Measurements from ENCODE around the gene ZBTB49. TPM values are rescaled to one million over a fixed set of nuclear protein-coding genes. Genes with fewer than 3 reads are reported as not detected.

ZBTB49 gene
- total and polyA plus RNA-seq, 2 of the 13 experiments (the other 11 are each of a cell fraction or from before 2014, with no cell fraction given), result 3.3 to 4.3 TPM

DNA sequence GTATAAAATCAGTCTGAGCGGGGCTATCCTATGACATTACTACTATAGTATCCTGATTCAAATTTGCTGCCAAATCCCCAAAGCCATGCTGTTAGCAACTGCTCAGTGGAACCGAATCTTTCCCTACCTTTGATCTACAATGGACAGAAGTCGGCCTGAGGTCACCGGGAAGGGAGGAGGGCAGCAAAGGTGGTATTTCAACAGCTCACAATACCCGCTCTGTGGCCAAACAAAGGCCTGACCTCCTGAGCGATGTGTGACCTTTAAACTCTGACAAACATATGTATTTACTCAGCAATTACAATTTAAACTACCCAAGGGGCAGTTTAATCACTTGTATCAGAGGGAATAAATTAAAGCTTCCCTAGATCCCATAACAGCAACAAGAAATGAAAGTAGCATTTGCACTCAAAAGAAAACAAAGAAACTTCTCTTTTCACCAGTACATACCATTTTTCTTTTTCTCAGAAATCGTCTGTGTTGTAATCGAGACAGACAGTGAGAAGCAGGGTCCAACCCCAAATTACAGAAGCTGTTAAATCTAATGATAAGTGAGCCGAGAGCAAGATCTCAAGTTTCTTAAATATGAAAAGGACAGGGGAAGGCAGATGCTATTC, 30.5 kb upstream of the ZBTB49 start (continued):
- peak; percentile 96 for TF ChIP-seq HNF4A (CRISPR knock-in tag; IDR thresholded peaks at IDR 0.05)
- peak; percentile 19; the same call in 1 of the 2 replicates for TF ChIP-seq RFXAP (CRISPR knock-in tag; IDR thresholded peaks at IDR 0.05; ENCODE audit: borderline replicate concordance)
- TF ChIP-seq RXRA (CRISPR knock-in tag; IDR thresholded peaks at IDR 0.05), result peak; percentile 99
- no peak; the same call in 1 of the 2 replicates for TF ChIP-seq DMAP1 (CRISPR knock-in tag; IDR thresholded peaks at IDR 0.05)
- peak; percentile 64; the same call in 1 of the 2 replicates for TF ChIP-seq ETV5 (CRISPR knock-in tag; IDR thresholded peaks at IDR 0.05; ENCODE audit: borderline replicate concordance)
- no peak for TF ChIP-seq ZNF713 (CRISPR knock-in tag; IDR thresholded peaks at IDR 0.05)
- TF ChIP-seq EEA1 (CRISPR knock-in tag; IDR thresholded peaks at IDR 0.05; ENCODE audit: borderline replicate concordance), result no peak
- peak; percentile 77; the same call in 1 of the 2 replicates for TF ChIP-seq ZNF746 (CRISPR knock-in tag; IDR thresholded peaks at IDR 0.05)
- TF ChIP-seq NCOA2 (CRISPR knock-in tag; IDR thresholded peaks at IDR 0.05), result peak; percentile 95
- no peak for TF ChIP-seq ZNF616 (CRISPR knock-in tag; IDR thresholded peaks at IDR 0.05; ENCODE audit: low read depth)
- 0 out of 2 replicates have a peak, but pooled peaks have one; percentile 39 for TF ChIP-seq ZNF878 (CRISPR knock-in tag; IDR thresholded peaks at IDR 0.05)
- TF ChIP-seq MYNN (CRISPR knock-in tag; IDR thresholded peaks at IDR 0.05; ENCODE audit: low read depth), result no peak
- peak; percentile 58 for TF ChIP-seq POLR2G (IDR thresholded peaks at IDR 0.05; ENCODE audit: low read depth, low read length)
- TF ChIP-seq ZNF350 (CRISPR knock-in tag; IDR thresholded peaks at IDR 0.05; ENCODE audit: borderline replicate concordance, low read depth), result 0 out of 2 replicates have a peak, but pooled peaks have one; percentile 31
- 0 out of 2 replicates have a peak, but pooled peaks have one; percentile 39 for TF ChIP-seq MAZ (IDR thresholded peaks at IDR 0.05; ENCODE audit: borderline replicate concordance, low read depth, low read length)
- no peak for TF ChIP-seq MAZ (CRISPR knock-in tag; IDR thresholded peaks at IDR 0.05; ENCODE audit: low read depth)
- no peak for TF ChIP-seq AGO2 (optimal IDR thresholded peaks at IDR 0.05; ENCODE audit: low read depth, low read length)
- peak; percentile 91 for TF ChIP-seq GATAD2A (CRISPR knock-in tag; IDR thresholded peaks at IDR 0.05)
